IPS-NIHi7 (cell line): ENCODE data around the gene OSBP2.

Experiments used
- DNase-seq: peaks from one replicate; pipeline ENCODE4 v3.0.0; 2012; ENCODE audit warnings: mixed read lengths; ENCODE audit errors: extremely low spot score

Gene OSBP2

DNA sequence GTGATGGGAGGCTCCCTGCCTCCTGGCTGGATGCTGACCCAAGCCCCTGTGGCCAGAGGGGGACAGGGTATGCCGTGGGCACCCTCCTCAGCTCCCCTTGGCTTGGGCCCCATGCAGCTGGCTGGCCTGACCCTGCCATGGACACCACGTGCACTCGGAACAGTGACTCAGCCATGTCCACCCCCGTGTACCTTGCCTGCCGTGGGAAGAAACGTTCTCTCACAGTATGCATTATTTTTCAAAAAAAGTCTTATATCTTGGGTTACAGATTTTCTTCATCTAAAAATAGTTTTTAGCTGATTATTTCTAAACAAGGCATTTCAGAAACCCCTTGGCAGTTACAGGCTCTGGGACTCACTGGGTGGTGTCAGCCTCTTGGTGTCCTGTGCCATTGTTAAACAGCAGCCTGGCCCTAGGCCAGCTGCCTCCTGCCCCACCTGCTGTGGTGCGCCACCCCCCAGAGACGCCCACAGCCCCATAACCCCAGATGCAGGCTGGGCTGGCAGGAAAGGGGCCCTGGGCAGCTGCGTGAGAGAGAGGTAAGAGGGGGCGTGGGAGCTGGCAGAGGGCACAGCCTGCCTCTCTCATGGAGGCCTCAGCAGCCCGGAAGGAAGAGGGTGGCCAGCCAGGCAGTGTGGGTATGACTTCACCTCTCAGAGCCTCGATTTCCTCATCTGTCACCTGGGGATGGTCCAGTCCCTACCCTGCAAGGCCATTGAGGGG, 174.2 kb downstream of the OSBP2 start:
- DNase-seq = no peak

DNA sequence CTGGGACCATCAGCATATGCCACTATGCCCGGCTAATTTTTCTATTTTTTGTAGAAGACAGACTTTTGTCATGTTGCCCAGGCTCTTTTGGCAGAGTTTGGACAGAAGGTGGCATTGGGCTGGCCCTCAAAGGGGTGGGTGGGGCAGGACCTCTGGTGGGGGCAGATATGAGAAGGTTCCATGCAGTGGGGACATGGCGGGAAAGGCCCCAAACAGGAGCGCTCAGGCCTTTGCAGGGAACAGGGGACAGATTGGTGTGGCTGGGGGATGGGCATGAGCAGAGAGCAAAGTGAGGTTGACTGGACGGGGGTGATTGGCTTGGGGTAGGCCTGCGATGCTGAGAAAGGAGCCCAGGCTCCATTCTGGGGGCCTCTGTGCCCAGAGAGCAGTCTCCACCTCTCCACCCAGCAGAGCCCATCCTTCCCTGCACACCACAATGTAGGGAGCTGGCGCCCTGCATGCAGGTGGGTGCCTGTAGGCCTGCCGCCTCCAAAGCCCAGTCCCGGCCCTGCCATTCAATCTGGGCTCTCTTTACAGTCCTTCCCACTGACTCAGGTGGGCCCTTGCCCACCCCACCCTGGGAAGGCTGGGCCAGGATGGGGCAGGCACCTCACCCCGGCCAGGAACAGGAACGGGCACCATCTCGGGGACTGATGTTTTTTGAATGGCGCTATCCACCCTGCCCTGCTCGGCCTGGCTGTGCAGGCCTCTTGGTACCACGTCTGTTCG, 175.2 kb downstream of the OSBP2 start:
- no peak for DNase-seq

DNA sequence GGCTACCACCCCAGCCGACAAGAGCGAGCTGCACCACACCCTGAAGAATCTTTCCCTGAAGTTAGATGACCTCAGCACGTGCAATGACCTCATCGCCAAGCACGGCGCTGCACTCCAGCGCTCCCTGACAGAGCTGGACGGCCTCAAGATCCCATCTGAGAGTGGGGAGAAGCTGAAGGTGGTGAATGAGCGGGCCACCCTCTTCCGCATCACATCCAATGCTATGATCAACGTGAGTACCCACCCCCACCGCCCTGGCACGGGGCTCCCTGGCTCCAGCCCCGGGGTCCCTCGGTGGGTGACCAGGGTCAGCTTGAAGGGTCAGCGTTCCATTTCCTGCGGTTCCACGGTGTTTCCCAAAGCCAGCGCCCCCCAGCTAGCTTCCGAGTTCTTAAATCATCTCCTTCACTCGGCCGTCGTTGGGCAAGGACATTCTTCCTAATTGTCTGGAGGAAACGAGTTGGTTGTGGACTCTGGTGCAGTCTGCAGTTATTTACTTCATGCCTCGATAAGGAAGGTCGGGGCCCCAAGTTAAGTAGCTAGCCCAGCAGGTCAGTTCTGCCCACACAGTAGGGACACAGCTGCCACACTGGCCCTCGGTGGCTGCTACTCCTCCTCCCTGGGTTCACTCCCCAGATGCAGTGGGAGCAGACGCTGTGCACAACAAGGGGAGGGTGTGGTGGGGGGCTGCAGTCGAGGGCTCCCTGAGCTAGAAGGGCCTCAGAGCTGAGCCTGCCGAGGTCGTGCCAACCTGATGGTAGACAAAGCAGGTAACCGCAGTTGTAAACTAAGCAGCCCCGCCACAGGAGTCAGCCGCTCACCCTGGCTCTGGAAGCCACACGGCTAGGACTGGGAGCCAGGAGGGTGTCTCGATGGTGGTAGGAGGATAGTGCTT, 176.0 kb downstream of the OSBP2 start:
- no peak for DNase-seq

DNA sequence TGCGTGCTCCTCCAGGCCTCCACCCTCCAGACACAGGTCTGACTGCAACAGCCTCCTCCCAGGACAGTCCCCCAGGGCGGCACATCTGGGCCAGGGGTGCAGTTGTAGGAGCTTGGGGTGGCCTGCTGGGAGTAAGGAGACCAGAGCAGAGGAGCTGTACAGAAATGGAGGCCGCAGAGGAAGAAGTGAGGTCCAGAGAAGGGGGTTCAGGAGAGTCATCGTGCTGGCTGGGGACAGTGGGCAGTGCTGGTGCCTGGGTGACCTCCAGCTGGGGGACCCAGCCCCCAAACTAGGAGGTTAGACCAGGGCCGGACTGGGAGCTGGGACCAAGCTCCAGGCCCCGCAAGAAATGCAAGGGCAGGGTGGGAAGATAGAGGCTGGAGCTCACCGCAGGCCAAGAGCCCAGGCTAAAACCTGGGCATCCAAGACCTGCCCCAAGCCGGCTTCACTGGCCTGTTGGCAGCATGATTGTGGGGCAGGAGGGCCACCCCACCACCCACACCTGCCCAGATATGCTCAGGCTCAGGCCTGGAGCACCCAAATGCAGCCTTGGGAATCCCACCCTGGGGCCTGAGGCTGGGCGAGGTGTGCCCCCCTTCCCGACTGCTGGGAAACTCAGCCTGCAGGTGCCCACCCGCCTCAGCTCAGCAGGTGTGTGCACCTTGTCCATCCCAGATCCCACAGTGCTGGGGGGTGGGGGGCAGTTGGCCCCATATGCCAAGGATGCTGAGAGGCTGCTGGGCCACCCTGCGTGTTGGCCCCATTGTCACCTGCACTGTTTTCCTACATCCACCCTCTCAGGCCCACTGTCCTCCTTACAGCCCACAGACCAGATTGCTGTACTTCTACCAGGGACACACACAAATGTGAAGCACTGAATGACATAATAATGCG, 177.0 kb downstream of the OSBP2 start:
- no peak for DNase-seq

DNA sequence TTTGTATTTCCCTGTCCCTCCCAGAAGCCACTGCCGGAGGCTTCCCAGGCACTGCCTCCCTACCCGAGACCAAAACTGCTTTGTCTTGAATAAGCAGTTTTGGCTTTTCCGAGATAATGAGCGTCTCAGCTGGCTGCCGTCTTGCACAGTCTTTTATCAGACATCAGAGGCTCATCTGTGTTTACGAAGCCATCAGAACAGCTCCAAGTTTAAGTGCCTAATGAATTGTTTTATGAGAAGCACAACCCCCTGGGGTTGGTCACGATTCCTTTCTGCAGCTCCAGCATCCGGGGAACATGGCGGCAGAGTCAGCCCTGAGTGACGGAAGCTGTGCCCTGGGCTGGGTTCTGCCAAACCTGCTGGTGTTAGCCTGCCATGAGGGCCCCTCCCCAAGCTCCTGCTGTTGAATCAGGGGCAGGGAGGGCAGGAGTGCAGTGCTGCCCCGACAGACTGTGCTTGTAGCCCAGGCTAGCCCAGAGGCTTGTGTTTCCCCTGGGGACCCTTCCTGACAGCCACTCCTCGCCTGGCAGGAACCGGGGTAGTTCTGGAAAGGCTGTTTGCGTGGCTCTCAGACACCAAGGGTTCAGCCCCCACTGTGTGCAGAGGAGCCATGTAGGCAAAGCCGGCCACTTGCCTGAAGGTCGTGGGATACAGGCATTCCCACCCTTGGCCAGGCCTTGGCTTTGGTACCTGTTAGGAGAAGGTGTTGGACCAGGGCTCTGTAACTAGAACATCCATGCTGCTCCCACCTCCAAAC, 177.8 kb downstream of the OSBP2 start:
- no peak for DNase-seq

DNA sequence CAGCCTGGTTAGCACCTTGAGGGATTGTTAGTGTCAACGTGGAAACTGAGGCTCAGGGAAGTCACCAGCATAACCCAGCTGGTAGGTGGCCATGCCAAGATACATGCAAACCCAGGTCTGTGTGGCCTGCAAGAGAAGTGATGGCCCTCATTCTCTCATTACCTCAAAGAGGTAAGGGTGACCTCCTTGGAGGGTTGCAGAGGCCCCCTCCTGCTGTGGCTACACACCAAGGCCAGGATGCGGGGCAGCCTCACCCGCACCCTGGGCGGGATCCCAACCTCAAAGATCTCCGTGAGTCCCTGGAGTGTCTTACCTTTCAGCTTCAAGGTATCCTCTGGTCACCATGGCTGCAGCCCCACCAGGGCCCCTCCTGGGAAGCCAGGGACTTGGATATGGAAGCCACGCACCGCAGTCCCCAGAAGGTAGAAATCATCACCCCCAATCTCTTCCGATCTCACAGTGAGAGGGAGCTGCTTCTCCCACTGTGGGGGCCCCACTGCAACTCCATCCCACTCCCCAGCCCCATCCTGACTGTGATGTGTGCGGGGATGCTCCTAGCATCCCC, 178.5 kb downstream of the OSBP2 start:
- DNase-seq = no peak

DNA sequence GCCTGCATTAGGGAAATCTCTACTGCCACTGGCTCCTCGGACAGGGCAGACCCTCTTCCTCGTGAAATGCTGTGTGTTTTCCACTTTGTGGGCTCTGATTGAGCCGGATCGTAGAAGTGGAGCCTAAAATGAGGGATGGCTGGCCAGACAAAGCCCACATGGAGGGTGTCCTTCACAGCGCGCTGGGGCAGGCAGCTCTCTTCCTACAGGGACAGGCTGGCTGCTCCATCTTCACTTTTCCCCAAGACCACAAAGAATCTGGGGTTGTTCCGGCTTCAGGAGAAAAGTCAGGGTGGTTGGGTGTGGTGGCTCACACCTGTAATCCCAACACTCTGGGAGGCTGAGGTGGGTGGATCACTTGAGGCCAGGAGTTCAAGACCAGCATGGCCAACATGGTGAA, 179.0 kb downstream of the OSBP2 start:
- no peak for DNase-seq

DNA sequence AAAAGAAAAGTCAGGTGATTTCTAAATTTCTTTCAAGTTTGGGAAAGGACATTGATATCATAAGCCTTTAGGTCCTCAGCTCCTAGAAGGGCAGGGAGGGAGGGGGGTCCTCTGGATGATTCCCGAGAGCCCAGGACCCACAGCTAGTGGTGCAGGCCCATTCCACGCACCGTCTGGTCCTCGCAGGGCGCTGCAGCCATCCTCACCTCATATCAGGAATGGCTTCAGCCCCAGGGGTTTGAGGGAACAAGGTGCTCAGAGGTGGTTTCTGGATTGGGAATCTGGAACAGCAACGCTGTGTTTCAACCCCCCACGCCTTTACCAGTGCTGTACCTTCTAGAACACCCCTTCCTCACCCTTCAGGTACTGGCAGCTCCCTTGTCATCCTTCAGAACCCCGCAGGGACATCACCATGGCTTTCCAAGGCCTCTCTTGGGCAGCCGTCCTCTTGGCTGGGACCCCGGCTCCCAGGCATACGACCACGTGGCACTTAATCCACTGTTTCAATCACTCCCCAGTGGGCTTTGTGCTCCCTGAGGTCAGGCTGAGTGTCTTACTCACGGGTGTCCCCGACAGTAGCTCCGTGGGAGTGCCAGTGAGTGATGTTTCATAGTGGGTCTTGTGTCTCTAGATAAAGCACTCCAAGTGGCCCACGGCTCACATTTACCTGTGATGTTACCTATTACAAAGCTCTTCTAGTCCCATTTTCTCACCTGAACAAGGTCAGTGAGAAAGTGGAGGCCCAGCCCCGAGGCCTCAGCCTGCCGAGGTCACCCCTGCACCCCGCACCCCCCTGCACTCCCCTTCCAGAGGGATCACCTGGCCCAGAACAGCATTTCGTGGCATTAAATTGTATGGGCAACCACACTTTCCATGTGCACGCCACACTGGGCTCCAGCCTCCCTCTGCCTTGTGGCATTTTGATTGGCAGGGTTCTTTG, 180.0 kb downstream of the OSBP2 start:
- DNase-seq = no peak

DNA sequence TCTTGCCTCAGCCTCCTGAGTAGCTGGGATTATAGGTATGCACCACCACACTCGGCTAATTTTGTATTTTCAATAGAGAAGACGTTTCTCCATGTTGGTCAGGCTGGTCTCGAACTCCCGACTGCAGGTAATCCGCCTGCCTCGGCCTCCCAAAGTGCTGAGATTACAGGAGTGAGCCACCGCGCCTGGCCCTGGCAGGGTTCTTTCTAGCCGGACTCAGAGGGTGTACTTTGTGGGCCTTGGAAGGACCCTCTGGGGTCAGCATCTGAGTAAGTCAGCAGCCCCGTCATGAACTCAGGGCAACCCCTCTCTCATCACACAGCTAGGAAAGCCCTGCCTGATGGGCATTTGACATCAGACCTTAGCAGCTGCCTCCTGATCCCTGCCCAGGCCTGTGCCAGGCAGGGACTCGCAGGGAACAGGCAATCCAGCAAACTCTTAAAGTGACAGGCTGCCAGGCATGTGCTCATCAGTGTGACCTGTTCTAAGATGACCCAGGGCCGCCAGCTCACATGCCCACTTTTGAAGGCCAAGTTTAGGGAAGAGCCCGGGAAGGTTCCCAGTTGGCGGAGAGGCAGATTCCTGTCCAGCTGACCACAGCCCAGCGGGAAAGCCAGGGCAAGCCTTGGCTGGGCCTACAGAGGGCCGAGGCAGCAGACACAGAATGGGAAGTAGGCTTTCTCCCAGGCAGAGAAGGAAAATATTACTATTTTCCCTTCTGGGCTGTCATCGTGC, 181.0 kb downstream of the OSBP2 start:
- DNase-seq = no peak

DNA sequence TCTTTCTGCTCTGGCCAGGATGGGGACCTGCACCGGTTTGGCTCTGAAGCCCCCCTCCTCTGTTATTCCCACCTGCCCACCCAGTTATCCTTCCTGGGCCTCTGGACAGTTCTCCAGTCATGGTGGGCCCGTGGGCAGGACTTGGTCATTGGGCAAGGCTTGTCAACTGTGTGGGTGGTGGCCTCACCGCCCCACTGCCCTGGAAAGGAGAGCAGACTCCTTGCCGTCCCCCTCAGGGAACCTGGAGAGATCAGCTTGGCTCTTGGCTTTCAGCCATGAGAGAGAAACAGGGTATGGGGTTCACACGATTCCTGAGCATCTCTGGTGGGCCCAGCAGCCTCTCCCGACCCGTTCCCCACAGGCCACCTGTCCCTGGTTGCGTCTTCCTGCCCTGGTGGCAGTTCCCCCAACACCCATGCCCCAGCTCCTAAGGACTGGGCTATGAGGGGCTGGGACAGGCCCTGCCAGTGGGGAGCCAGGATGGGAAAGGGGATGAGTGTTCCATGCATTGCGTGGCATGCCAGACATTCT, 181.6 kb downstream of the OSBP2 start:
- DNase-seq = no peak

DNA sequence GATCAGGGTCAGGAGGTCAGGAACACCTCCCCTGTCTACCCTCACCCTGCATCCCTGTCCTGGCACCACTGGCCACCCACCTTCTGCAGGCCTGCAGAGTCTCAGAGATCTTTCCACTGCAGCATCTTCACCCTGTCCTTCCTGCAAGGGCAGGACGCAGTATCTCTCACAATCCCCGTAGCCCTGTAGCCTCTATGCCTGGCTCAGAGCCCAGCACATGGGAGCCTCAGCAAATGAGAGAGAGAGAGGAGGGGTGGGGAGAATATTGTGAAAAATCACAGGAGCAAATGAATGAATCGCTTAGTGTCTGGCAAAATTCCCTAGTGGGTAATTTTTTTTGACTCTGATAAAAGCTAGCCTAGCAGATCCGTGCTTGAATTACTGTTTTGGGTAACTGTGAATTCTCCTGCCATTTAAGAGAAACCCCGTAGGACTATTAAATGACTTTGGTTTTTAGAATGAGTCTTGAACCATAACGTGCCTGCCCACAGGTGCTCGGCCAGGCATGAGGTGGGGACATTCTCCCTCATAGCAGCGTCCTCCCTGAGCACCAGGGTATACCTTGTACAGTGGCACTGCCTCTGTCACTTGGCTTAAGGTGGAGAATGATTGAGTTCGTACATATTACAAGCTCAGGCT, 182.4 kb downstream of the OSBP2 start:
- DNase-seq = no peak

DNA sequence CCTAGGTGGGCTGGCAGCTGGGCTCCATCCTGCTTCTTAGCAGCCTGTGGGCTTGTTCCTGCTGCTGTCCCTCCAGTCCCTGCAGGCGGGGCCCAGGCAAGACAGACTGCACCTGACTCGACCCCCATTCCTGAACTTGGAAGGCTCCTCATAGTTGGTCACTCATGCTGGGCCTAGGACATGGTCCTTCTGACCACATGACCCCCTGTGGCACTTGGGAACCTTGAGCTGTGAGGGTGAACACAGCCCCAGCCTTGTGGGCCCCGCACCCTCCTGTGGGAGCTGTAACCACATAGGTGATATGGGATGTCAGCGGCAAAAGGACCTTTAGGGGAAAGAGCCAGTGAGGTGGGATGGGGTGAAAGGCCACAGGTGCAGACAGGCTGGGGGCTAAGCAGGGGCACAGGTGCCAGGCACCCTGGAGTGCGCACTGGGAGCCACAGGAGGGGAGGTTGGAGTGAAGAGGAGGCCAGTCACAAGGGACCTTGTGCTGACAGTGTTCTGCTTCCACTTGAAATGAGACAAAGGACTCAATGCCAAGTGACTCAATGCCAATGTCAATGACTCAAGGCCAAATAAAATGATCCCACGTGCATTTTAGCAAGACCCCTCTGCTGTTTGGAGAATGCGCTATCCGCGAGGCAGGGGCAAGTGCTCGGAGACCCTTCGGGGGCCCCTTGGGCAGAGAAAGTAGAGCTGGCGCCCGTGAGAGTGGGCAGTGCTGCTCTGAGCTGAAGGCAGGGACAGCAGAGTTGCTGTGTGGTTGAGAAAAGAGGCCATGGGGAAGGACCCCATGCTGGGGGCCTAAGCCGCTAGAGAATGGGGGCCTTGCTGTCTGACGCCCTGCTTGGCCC, 183.2 kb downstream of the OSBP2 start:
- DNase-seq = no peak

DNA sequence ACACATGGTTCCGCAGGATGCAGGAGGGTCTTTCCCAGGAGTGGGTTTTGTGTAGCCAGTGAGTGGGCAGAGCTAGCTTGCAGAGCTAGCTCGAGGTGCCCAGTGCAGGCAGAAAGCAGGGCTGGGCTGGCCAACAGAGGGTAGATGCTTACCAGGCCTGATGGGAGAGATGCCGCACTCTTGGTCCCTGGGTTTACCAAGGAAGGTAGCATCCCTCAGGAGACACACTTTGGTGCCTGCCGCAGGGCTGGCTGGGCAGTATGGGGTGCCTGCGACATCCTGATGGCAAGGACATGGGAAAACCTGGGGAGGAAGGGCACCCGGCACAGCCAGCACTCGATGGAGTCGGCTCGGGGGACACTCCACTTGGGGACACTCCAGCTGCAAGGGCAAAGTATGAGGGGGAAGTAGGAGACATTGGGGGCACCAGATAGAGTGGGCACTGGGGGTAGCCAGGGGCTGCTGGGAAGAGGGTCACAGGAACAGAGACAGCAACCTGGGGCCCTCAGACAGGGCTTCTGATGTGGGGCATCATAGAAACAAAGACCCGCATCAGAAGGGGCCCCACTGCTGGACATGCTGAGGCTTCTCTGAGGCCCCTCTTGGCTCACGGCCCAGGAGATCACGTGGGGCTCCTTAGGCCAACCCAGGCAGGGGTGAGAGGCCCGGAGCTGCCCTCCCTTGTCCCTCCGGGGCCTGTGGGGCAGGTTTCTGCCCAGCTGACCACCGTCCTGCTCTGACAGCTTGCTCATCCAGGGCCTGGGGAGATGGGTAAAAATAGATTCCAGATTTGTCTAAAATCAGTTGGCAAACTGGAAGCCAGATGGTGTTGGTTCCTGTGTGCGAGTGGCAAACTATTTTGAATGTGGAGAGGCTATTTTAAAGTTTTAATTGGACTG, 184.1 kb downstream of the OSBP2 start:
- no peak for DNase-seq

DNA sequence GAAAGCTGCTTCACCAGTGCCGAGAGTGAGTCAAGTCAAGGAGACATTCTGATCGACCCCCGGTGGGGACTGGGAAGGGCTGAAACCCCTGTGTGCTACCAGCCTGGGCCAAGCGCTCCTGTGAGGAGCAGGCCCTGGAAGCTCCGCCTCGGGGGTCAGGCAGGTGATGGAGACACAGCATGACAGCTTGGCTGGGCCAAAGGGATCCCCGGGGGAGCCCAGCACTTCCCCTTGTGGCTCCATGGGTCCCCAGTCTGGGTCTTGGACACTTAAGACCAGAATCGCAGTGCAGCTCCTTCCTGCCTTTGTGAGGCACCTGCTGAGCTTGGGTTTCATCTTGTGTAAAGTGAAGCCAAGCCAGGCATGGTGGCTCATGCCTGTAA, 184.7 kb downstream of the OSBP2 start:
- no peak for DNase-seq

DNA sequence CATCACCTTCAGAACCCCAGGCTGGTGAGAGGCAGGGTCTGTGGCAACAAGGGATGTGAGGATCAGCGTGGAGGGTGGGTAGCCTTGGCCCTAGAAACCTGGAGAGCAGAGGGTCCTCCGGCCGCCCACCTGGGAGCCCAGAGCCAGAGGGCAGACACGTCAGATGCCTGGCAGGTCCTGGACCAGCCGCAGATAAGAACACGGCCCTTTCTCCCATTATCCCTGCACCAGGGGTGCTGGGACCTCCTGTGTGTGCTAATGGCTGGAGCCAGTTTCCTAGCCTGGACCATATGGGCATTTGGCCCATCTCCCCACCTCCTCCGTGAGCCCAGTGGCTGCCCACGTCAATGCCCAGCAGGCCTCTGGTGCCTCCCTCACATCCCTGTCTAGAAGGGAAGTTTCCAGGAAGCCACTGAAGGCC, 185.5 kb downstream of the OSBP2 start:
- no peak for DNase-seq

DNA sequence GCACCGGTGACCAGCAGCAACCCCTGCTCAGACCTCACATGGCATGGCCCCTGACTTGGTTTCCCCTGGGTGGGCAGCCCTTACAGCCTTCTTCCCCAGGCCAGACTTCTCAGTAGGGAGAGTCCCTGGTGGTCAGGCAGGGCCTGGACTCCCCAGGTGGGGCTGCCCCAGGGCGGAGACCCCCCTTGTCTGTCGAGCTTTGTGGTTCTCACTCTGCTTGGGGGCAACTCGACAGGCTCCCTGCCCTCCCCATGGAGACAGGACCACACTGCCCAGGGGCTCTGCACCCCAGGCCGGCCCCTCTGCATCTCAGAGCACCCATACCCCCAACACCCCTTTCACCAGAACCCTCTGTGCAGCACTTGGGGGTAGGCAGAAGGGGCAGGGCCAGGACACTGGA, 186.2 kb downstream of the OSBP2 start:
- DNase-seq = no peak
